Lower leg skin (tissue), 3 donors: Measurements from ENCODE around the gene EPHA3.

Source experiments
- POLR2A ChIP-seq, 2 donors: fragments of 450-650 bp; IDR thresholded peaks; one replicate each; pipeline ENCODE4 v1.6.1; 2016 to 2017; ENCODE audit warnings: antibody characterized with exemption in 2 of 2, mild to moderate bottlenecking in 1 of 2, moderate library complexity in 1 of 2
- TF ChIP-seq, protein P1 (sequence below), 3 donors: fragments of 450-650 bp; IDR thresholded peaks; one replicate each; pipeline ENCODE4 v1.5.1; 2016; ENCODE audit warnings: antibody characterized with exemption in 3 of 3, mild to moderate bottlenecking in 3 of 3, moderate library complexity in 2 of 3

DNA sequence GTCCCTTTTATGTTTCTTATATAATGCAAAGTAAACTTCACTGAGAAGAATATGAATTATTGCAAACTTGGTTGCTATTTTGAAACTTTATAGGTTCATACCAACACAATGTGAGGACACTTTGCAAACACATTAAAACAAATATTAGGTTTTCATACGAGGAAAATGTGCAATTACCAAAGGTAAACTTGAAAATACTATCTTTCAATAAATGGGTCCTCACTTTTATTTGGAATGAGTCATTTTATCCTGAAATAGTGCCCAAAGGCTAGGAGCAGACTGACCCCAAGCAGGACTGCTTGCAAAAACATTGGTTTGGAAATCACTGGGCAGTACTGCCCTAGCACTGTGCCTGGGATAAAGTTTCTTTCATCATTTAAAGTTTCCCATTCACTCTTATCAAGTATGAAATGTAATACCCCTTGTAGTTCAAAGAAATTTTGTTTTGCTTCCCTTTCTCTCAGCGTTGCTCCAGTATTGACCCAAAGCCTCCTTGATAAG, 396.5 kb downstream of the EPHA3 start:
- TF ChIP-seq, protein P1, sequence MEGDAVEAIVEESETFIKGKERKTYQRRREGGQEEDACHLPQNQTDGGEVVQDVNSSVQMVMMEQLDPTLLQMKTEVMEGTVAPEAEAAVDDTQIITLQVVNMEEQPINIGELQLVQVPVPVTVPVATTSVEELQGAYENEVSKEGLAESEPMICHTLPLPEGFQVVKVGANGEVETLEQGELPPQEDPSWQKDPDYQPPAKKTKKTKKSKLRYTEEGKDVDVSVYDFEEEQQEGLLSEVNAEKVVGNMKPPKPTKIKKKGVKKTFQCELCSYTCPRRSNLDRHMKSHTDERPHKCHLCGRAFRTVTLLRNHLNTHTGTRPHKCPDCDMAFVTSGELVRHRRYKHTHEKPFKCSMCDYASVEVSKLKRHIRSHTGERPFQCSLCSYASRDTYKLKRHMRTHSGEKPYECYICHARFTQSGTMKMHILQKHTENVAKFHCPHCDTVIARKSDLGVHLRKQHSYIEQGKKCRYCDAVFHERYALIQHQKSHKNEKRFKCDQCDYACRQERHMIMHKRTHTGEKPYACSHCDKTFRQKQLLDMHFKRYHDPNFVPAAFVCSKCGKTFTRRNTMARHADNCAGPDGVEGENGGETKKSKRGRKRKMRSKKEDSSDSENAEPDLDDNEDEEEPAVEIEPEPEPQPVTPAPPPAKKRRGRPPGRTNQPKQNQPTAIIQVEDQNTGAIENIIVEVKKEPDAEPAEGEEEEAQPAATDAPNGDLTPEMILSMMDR (IDR thresholded peaks at IDR 0.05), result no peak
- TF ChIP-seq POLR2A (IDR thresholded peaks at IDR 0.05), result no peak
